ENCODE results near the gene RASA3.

RASA3 gene

DNA sequence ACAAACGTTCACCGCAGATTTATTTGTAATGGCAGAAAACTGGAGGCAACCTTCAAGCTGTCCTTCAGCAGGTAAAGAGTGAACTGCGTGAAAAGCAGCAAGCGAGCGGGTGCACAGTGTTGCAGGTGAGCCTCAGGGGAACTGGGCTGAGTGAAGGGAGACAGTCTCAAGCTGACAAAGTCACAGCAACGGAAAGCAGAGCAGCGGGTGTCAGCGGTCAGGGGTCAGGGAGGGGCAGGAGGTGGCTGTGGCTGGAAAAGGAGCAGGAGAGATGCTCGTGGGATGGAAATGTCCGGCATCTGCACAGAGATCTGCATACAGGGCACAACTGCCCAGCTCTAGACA lies 8.5 kb upstream of the RASA3 start:
- H3K79me2 ChIP-seq (ENCODE audit: low read length) = no peaks in the 10 kb centered on the region
- no peak overlapping the region for H3K4me3 ChIP-seq (ENCODE audit: low read length)
- H4K20me1 ChIP-seq (ENCODE audit: insufficient read depth, low read length) = no peaks in the 10 kb centered on the region
- TF ChIP-seq EZH2phosphoT487 (IDR thresholded peaks at IDR 0.05; ENCODE audit: low read length) (no peak), EZH2 (optimal IDR thresholded peaks at IDR 0.05; ENCODE audit: low read depth, low read length) (no peak)
- TF ChIP-seq, protein P1, sequence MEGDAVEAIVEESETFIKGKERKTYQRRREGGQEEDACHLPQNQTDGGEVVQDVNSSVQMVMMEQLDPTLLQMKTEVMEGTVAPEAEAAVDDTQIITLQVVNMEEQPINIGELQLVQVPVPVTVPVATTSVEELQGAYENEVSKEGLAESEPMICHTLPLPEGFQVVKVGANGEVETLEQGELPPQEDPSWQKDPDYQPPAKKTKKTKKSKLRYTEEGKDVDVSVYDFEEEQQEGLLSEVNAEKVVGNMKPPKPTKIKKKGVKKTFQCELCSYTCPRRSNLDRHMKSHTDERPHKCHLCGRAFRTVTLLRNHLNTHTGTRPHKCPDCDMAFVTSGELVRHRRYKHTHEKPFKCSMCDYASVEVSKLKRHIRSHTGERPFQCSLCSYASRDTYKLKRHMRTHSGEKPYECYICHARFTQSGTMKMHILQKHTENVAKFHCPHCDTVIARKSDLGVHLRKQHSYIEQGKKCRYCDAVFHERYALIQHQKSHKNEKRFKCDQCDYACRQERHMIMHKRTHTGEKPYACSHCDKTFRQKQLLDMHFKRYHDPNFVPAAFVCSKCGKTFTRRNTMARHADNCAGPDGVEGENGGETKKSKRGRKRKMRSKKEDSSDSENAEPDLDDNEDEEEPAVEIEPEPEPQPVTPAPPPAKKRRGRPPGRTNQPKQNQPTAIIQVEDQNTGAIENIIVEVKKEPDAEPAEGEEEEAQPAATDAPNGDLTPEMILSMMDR (IDR thresholded peaks at IDR 0.05; ENCODE audit: low read length) = no peak
- no peaks in the 10 kb centered on the region for H3K27me3 ChIP-seq (replicated peaks; ENCODE audit: insufficient read depth, low read length)
- no peak overlapping the region for H3K9ac ChIP-seq (ENCODE audit: low read length)
- DNase-seq = no peak
- H3K4me2 ChIP-seq (ENCODE audit: low read depth, low read length) = no peak overlapping the region
- no peak overlapping the region for H2AFZ ChIP-seq (ENCODE audit: low read length)
- H3K9me3 ChIP-seq (replicated peaks; ENCODE audit: insufficient read depth, low read length) = no peaks in the 10 kb centered on the region
- no peaks in the 10 kb centered on the region for H3K9me2 ChIP-seq (replicated peaks; ENCODE audit: insufficient read depth, low read length)
- 0 out of 2 replicates have a peak, but pooled peaks cover 5% of the 10 kb centered on the region for H3K4me1 ChIP-seq (ENCODE audit: low read length)
- no peaks in the 10 kb centered on the region for H3K36me3 ChIP-seq (replicated peaks; ENCODE audit: insufficient read depth, low read length)
- no peak overlapping the region for H3K27ac ChIP-seq (ENCODE audit: low read length)
- H3F3A ChIP-seq (ENCODE audit: insufficient read depth, low read length) = no peaks in the 10 kb centered on the region

DNA sequence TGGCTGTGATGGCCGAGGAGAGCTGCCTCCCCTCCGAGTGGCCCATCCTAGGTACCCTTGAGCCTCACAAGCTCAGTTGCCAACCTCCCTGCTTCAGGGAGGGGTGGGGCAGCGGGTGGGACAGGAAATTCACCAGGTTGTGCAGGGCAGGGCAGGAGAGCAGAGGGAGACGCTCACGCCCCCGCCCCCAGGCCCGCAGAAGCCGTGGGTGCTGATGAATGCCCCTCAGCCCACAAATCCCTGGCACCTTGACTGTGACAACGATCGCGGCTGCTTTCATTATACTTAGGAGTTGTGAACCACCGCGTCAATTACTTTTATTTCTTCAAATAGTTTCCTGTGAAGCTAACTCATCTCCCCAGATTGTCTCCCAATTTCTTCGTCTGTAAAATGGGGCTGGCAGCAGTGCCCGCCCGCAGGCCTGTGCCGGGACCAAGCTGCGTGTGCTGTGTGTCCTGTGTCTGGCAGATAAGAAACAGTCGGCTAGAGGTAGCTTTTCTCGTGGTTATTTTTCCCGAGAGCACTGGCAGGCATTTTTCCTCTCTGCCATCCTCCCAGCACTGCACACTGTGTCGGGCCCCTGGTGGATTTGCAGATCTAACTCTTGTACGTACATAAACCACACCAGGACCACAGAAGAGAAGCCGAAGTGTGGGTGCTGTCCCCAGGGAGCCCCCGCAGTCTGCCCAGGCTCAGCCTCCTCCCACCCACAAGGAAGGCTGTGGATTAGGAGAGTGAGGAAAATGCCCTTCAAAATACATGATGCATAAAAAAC lies 7.9 kb upstream of the RASA3 start:
- Histone ChIP-seq H3K27me3 (replicated peaks; ENCODE audit: insufficient read depth, low read length) (no peaks in the 10 kb centered on the region), H3K79me2 (ENCODE audit: low read length) (no peaks in the 10 kb centered on the region), H3K36me3 (replicated peaks; ENCODE audit: insufficient read depth, low read length) (no peaks in the 10 kb centered on the region), H2AFZ (ENCODE audit: low read length) (no peak overlapping the region), H3K9ac (ENCODE audit: low read length) (no peak overlapping the region), H3K4me2 (ENCODE audit: low read depth, low read length) (no peak overlapping the region), H3F3A (ENCODE audit: insufficient read depth, low read length) (no peaks in the 10 kb centered on the region), H4K20me1 (ENCODE audit: insufficient read depth, low read length) (no peaks in the 10 kb centered on the region), H3K9me2 (replicated peaks; ENCODE audit: insufficient read depth, low read length) (no peaks in the 10 kb centered on the region), H3K4me1 (ENCODE audit: low read length) (0 out of 2 replicates have a peak, but pooled peaks cover 5% of the 10 kb centered on the region), H3K27ac (ENCODE audit: low read length) (no peak overlapping the region), H3K4me3 (ENCODE audit: low read length) (no peak overlapping the region), H3K9me3 (replicated peaks; ENCODE audit: insufficient read depth, low read length) (no peaks in the 10 kb centered on the region)
- TF ChIP-seq EZH2phosphoT487 (IDR thresholded peaks at IDR 0.05; ENCODE audit: low read length) = no peak
- no peak for DNase-seq

DNA sequence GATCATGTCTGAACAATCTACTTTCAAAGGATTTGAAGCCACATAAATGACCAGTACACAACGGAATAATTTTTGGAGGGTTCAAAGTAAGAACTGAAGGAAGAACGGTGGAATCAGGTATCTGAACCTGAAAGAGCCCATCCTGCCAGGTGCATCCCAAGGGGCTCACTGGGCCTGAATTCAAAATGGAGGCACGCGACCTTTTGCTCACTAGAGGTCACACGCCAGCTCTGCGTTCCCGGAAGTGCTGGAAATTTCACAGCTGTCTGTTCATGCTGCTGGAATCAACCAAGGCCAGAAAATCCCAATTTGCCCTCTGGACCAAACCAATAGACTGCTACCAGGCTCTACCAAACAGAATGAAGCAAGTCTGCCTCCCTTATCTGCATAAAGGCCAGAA lies 4.2 kb upstream of the RASA3 start:
- H3F3A ChIP-seq (ENCODE audit: insufficient read depth, low read length) = peaks cover 5% of the 10 kb centered on the region; the same call in 1 of the 2 replicates
- H3K4me2 ChIP-seq (ENCODE audit: low read depth, low read length) = no peak overlapping the region
- no peak overlapping the region for H2AFZ ChIP-seq (ENCODE audit: low read length)
- H3K27ac ChIP-seq (ENCODE audit: low read length) = no peak overlapping the region
- no peaks in the 10 kb centered on the region for H3K36me3 ChIP-seq (replicated peaks; ENCODE audit: insufficient read depth, low read length)
- no peak for TF ChIP-seq EZH2 (optimal IDR thresholded peaks at IDR 0.05; ENCODE audit: low read depth, low read length)
- no peak for TF ChIP-seq EZH2phosphoT487 (IDR thresholded peaks at IDR 0.05; ENCODE audit: low read length)
- TF ChIP-seq, protein P1 (IDR thresholded peaks at IDR 0.05; ENCODE audit: low read length) = no peak
- H3K4me1 ChIP-seq (ENCODE audit: low read length) = no peaks in the 10 kb centered on the region
- no peak for DNase-seq
- H3K4me3 ChIP-seq (ENCODE audit: low read length) = no peak overlapping the region
- no peaks in the 10 kb centered on the region for H3K27me3 ChIP-seq (replicated peaks; ENCODE audit: insufficient read depth, low read length)
- no peaks in the 10 kb centered on the region for H4K20me1 ChIP-seq (ENCODE audit: insufficient read depth, low read length)
- peaks cover 7% of the 10 kb centered on the region for H3K79me2 ChIP-seq (ENCODE audit: low read length)
- no peaks in the 10 kb centered on the region for H3K9me2 ChIP-seq (replicated peaks; ENCODE audit: insufficient read depth, low read length)
- no peak overlapping the region for H3K9ac ChIP-seq (ENCODE audit: low read length)
- H3K9me3 ChIP-seq (replicated peaks; ENCODE audit: insufficient read depth, low read length) = no peaks in the 10 kb centered on the region

DNA sequence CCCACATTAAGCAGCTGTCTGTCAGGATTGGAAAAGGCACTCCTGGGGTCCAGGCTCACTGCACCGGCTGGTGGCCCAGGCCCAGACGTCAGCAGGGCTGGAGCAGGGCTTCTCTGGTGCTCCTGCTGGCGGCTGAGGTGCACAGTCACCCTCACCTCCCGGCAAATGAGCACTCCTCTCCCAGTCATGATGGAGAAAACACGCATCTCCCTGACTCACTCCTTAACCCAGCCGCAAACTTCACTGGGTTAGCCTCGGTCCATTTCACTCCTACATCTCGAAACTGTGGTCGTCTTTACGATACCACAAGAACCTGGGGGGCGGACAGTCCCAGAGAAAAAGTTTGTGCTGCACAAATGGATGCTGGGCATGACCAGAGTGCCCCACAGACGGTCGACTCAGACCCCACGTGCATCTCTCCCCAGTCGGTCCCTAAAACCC lies 3.3 kb upstream of the RASA3 start:
- TF ChIP-seq EZH2 (optimal IDR thresholded peaks at IDR 0.05; ENCODE audit: low read depth, low read length) = no peak
- TF ChIP-seq, protein P1 (IDR thresholded peaks at IDR 0.05; ENCODE audit: low read length) = no peak
- TF ChIP-seq EZH2phosphoT487 (IDR thresholded peaks at IDR 0.05; ENCODE audit: low read length) = no peak
- no peaks in the 10 kb centered on the region for H3K9me2 ChIP-seq (replicated peaks; ENCODE audit: insufficient read depth, low read length)
- H3K27me3 ChIP-seq (replicated peaks; ENCODE audit: insufficient read depth, low read length) = no peaks in the 10 kb centered on the region
- no peak for DNase-seq
- no peak overlapping the region for H2AFZ ChIP-seq (ENCODE audit: low read length)
- H3K36me3 ChIP-seq (replicated peaks; ENCODE audit: insufficient read depth, low read length) = no peaks in the 10 kb centered on the region
- no peak overlapping the region for H3K4me3 ChIP-seq (ENCODE audit: low read length)
- H3F3A ChIP-seq (ENCODE audit: insufficient read depth, low read length) = peaks cover 12% of the 10 kb centered on the region; the same call in 1 of the 2 replicates
- H3K79me2 ChIP-seq (ENCODE audit: low read length) = peaks cover 15% of the 10 kb centered on the region
- H4K20me1 ChIP-seq (ENCODE audit: insufficient read depth, low read length) = no peaks in the 10 kb centered on the region
- H3K4me1 ChIP-seq (ENCODE audit: low read length) = no peaks in the 10 kb centered on the region
- H3K4me2 ChIP-seq (ENCODE audit: low read depth, low read length) = no peak overlapping the region
- H3K27ac ChIP-seq (ENCODE audit: low read length) = no peak overlapping the region
- H3K9ac ChIP-seq (ENCODE audit: low read length) = no peak overlapping the region
- H3K9me3 ChIP-seq (replicated peaks; ENCODE audit: insufficient read depth, low read length) = no peaks in the 10 kb centered on the region

All from MM.1S (cell line).